ENCODE results near the gene ABCA1.

Gene ABCA1

DNA sequence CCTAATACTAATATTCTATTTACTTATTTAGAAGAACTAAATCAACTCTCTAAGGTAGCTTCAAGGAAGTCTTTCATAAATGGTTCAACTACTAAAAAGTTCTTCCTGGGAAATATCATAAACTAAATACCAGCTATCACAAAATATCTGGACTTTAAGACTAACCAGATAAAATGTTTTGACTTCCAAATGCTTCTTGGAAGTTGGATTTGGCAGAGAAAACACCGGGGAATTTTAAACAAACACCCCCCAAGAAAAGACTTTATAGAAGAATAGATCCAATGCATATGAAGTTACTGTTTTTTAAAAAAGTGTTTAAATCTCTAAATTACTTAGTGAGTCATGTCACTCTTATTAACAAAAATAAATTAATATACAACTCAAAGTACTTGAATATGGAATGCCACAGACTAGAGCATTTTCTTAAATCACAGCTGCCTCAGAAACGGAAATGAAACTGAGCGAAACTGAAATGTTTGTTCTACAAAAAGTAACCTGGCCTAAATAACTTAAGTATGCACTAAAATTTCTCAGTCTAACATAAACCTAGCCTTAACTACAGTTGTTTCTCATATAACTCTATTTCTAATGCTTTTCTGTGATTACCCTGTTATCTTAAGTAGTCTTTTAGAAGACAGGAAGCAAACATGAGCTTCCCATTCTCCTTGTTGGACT is 6.8 kb downstream of the ABCA1 start:
- 95 to 100% methylated on average over 2 of the region's 3 CpGs for WGBS, 2 experiments (ENCODE audit: insufficient coverage in 2 of 2)
- H3K36me3 ChIP-seq (ENCODE audit: control insufficient read depth, insufficient read depth, low read length), result no peaks in the 10 kb centered on the region
- no peak overlapping the region for H3K4me3 ChIP-seq (ENCODE audit: extremely low read depth, insufficient read depth, low read length, poor library complexity, severe bottlenecking)
- H3K4me1 ChIP-seq (ENCODE audit: control insufficient read depth, insufficient read depth, low read length, poor library complexity, severe bottlenecking), result no peaks in the 10 kb centered on the region
- no peaks in the 10 kb centered on the region for H3K9me3 ChIP-seq (ENCODE audit: control insufficient read depth, low read length)
- no peak overlapping the region for H3K27ac ChIP-seq (ENCODE audit: low read depth, low read length, severe bottlenecking)

DNA sequence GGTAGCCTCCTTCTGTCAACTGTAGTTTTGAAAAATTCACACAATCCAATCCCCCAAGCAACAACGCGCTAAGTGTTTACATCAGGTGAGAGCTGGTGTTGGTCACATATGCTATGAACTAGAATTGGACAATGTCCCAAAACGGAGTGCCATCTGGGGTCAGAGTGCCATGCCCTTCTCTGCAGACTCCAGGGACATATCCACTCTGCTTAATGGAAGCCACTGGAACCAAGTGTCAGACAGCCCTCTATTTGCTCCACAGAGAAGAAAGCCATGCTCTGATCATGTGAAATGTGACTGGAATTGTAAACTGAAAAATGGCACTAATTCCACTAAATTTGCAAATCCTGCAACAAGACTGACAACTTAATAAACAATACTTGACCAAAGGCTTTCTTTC is 12.2 kb downstream of the ABCA1 start:
- Histone ChIP-seq H3K9me3 (ENCODE audit: control insufficient read depth, low read length) (no peaks in the 10 kb centered on the region), H3K4me3 (ENCODE audit: extremely low read depth, insufficient read depth, low read length, poor library complexity, severe bottlenecking) (no peak overlapping the region), H3K36me3 (ENCODE audit: control insufficient read depth, insufficient read depth, low read length) (no peaks in the 10 kb centered on the region), H3K27ac (ENCODE audit: low read depth, low read length, severe bottlenecking) (no peak overlapping the region), H3K4me1 (ENCODE audit: control insufficient read depth, insufficient read depth, low read length, poor library complexity, severe bottlenecking) (peaks cover 6% of the 10 kb centered on the region)
- WGBS, 2 experiments (ENCODE audit: insufficient coverage in 2 of 2), result 86 to 100% methylated on average over 1 of the region's 3 CpGs

DNA sequence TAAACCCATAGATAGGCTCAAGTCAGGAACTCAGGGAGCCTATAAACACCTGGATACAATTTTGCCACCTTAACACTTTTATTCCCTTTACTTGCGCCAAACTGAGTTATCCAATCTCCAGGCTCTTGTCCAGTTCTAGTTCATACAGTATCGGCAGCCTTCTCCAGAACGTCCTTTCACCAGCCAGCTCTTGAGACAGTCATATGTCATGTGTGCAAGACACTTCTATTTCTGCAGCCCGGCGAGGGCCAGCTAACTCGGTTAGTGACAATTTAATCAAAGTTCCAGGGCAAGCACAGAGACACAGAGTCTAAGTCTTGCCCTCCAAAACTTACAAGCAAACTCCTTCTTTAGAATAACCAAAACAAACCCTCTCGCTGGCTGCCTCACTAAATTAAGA is 12.9 kb downstream of the ABCA1 start:
- Histone ChIP-seq H3K27ac (ENCODE audit: low read depth, low read length, severe bottlenecking) (no peak overlapping the region), H3K36me3 (ENCODE audit: control insufficient read depth, insufficient read depth, low read length) (no peaks in the 10 kb centered on the region), H3K9me3 (ENCODE audit: control insufficient read depth, low read length) (no peaks in the 10 kb centered on the region), H3K4me1 (ENCODE audit: control insufficient read depth, insufficient read depth, low read length, poor library complexity, severe bottlenecking) (peaks cover 11% of the 10 kb centered on the region), H3K4me3 (ENCODE audit: extremely low read depth, insufficient read depth, low read length, poor library complexity, severe bottlenecking) (no peak overlapping the region)
- WGBS, 2 experiments (ENCODE audit: insufficient coverage in 2 of 2), result 92 to 97% methylated on average over 6 of the region's 7 CpGs

DNA sequence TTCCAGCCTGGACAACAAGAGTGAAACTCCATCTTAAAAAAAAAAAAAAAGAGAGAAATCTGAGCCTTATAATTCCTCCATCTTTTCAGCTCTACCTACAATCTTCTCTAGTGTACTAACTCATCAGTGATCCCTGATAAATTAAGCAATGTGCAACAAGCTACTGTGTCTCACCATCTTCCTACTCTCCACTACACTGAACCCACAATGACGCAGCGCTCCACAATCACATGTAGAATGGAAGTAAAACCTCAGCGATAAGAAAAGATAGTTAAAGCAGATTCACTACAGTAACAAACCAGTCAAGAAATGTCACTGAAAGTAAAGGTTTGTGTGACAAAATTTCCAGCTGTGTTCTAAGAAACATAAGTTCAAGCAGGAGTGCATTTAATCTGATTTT is 13.5 kb downstream of the ABCA1 start:
- 100% methylated on average over 2 of the region's 3 CpGs; no CpG with 5 or more reads in 1 of the 2 experiments for WGBS, 2 experiments (ENCODE audit: insufficient coverage in 2 of 2)
- no peak overlapping the region for H3K4me3 ChIP-seq (ENCODE audit: extremely low read depth, insufficient read depth, low read length, poor library complexity, severe bottlenecking)

DNA sequence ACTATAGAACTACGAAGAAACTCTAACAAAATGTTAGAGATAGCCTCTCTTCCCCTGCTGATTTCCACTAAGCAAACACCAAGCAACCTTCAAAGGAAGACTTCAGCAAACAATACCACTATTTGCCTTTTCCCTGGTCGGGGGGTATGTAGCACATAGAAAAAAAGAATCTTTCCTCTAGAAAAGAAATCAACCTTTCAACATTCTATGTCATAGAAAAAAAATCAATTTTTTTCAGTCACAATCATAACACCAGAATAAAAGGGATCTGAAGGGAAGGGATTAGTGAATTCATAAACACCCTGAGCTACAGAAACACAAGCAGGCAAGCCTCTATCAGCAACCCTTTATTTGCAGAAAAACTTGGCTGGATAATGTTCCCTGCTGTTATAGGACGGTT is 15.3 kb downstream of the ABCA1 start:
- 65% methylated on average over 2 of the region's 3 CpGs; no CpG with 5 or more reads in 1 of the 2 experiments for WGBS, 2 experiments (ENCODE audit: insufficient coverage in 2 of 2)
- no peaks in the 10 kb centered on the region for H3K36me3 ChIP-seq (ENCODE audit: control insufficient read depth, insufficient read depth, low read length)
- H3K9me3 ChIP-seq (ENCODE audit: control insufficient read depth, low read length), result no peaks in the 10 kb centered on the region
- H3K27ac ChIP-seq (ENCODE audit: low read depth, low read length, severe bottlenecking), result no peak overlapping the region
- no peak overlapping the region for H3K4me3 ChIP-seq (ENCODE audit: extremely low read depth, insufficient read depth, low read length, poor library complexity, severe bottlenecking)
- peaks cover 17% of the 10 kb centered on the region for H3K4me1 ChIP-seq (ENCODE audit: control insufficient read depth, insufficient read depth, low read length, poor library complexity, severe bottlenecking)

More for the DNA sequence above, 13.5 kb downstream of the ABCA1 start:
- Histone ChIP-seq H3K27ac (ENCODE audit: low read depth, low read length, severe bottlenecking) (no peak overlapping the region), H3K36me3 (ENCODE audit: control insufficient read depth, insufficient read depth, low read length) (no peaks in the 10 kb centered on the region), H3K9me3 (ENCODE audit: control insufficient read depth, low read length) (no peaks in the 10 kb centered on the region), H3K4me1 (ENCODE audit: control insufficient read depth, insufficient read depth, low read length, poor library complexity, severe bottlenecking) (peaks cover 15% of the 10 kb centered on the region)

DNA sequence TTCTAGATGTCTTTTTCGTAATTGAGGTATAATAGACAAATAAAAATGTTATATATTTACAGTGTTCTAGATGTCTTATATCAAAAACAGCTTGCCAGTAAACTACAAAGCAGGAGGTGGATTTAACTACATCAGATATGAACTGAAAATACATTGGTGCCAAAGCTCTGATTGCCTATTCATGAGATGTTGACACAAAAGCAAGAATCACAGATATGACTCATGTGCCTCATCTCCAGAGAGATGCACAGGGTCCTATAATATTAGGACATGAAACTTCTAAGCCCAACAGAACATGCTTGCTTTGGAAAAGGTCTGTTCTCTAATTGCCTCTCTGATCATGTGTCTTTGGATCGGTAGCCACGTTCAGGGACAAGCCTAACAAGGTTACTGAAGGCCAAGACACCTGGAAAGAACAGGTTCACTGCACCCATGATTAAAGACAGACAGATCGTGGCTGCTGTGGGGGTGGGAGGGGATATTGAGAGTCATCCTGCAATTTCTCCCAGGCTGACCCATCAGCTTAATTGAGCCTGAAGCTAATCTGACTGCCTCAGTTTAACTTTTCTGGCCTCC is 16.8 kb downstream of the ABCA1 start:
- H3K4me1 ChIP-seq (ENCODE audit: control insufficient read depth, insufficient read depth, low read length, poor library complexity, severe bottlenecking), result peaks cover 28% of the 10 kb centered on the region

DNA sequence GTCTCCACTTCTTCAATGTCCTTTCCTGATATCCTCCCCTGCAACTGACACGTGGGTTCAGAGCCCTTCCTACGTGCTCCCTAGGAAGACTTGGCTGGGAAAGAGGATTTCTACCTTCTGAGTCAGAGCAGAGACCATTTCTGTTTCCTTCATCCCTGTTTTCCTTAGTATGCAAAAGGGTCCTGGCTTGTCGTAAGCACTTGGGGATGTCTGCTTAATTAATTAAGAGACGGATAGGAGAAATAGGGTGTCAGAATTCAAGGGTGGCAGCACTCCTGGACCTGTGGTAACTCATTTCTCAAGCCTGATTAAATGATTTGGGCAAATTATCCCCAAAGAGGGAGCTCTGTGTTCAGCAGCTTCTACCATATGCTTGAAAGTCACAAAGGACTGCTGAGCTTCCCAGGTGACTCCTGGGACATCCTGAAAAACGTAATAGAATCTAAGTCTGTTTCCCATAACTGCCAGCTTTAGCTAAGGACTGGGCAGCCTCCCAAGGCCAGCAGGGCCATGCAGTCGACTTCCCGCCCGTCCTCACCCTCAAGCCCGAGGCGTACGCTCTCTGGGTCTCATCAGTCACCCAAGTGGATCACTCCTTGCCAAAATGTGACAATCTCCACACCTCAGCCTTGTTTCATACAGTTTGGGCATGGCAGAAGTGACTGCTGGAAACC is 20.5 kb downstream of the ABCA1 start:
- Histone ChIP-seq H3K27ac (ENCODE audit: low read depth, low read length, severe bottlenecking) (no peak overlapping the region), H3K9me3 (ENCODE audit: control insufficient read depth, low read length) (no peaks in the 10 kb centered on the region), H3K4me3 (ENCODE audit: extremely low read depth, insufficient read depth, low read length, poor library complexity, severe bottlenecking) (no peak overlapping the region), H3K4me1 (ENCODE audit: control insufficient read depth, insufficient read depth, low read length, poor library complexity, severe bottlenecking) (peaks cover 48% of the 10 kb centered on the region), H3K36me3 (ENCODE audit: control insufficient read depth, insufficient read depth, low read length) (no peaks in the 10 kb centered on the region)
- WGBS, 2 experiments (ENCODE audit: insufficient coverage in 2 of 2), result 82 to 89% methylated on average over 10 of the region's 11 CpGs

More for the DNA sequence above, 16.8 kb downstream of the ABCA1 start:
- Histone ChIP-seq H3K27ac (ENCODE audit: low read depth, low read length, severe bottlenecking) (no peak overlapping the region), H3K36me3 (ENCODE audit: control insufficient read depth, insufficient read depth, low read length) (no peaks in the 10 kb centered on the region), H3K9me3 (ENCODE audit: control insufficient read depth, low read length) (no peaks in the 10 kb centered on the region), H3K4me3 (ENCODE audit: extremely low read depth, insufficient read depth, low read length, poor library complexity, severe bottlenecking) (no peak overlapping the region)
- WGBS, 2 experiments (ENCODE audit: insufficient coverage in 2 of 2), result 96 to 100% methylated on average over 3 of the region's 4 CpGs

DNA sequence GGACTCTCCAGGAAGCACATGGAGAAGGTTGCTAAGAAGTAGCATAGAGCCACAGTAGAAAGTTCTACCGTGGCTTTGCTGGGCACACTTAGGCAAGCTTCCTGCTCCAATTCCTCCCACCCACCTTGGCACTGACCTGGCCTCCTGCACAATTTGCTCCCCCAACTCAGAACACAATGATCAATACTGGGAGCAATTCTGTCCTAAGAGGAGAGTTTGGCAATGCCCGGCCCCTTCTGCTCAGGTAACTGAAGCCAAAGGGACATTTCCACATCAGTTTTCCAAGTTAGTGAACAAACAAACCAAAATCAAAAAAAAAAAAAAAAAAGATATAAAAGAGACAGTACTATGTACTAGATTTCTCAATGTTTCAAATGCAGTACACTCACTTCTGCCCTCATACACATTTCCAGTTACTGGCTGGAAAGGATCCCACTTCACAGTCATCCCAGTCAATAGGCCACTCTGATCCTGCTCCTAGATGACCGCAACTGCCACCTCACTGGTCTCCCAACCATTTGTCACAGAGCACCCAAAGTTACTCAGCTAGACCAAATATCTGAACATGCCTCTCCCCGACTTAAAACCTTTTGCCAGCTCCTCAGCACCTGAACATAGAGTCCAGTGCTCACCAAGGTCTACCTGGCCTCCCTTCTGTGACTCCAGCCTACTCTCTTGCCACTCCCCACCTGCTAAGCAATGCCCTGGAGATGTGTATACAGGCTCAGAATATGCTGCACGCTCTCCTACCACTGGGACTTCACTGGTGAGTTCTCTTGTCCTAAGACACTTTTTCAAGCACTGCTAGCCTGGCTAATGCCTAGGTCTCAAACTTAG is 21.3 kb downstream of the ABCA1 start:
- H3K4me3 ChIP-seq (ENCODE audit: extremely low read depth, insufficient read depth, low read length, poor library complexity, severe bottlenecking), result no peak overlapping the region
- 86 to 89% methylated on average over 3 to 4 of the region's 5 CpGs for WGBS, 2 experiments (ENCODE audit: insufficient coverage in 2 of 2)
- no peaks in the 10 kb centered on the region for H3K9me3 ChIP-seq (ENCODE audit: control insufficient read depth, low read length)
- H3K36me3 ChIP-seq (ENCODE audit: control insufficient read depth, insufficient read depth, low read length), result no peaks in the 10 kb centered on the region
- H3K27ac ChIP-seq (ENCODE audit: low read depth, low read length, severe bottlenecking), result no peak overlapping the region
- peaks cover 48% of the 10 kb centered on the region for H3K4me1 ChIP-seq (ENCODE audit: control insufficient read depth, insufficient read depth, low read length, poor library complexity, severe bottlenecking)

DNA sequence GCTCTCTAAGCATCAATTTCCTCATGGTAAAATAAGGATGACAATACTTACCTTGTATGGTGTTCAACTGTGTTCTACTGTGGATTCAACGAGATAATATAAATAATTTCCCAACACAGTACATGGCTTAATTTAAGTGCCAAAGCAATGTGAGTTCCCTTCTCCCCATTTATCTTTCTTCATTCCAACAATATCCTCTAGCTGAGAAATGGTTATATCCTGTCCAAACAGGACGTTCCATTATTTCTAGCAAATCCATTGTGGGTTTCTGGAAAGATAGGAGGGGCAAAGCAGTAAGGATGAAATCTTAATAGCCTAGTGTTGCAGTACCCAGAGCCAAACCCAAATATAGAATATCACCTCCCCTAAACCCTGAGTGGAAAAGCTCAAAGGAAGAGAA is 22.0 kb downstream of the ABCA1 start:
- H3K27ac ChIP-seq (ENCODE audit: low read depth, low read length, severe bottlenecking), result no peak overlapping the region
- H3K4me3 ChIP-seq (ENCODE audit: extremely low read depth, insufficient read depth, low read length, poor library complexity, severe bottlenecking), result no peak overlapping the region
- peaks cover 48% of the 10 kb centered on the region for H3K4me1 ChIP-seq (ENCODE audit: control insufficient read depth, insufficient read depth, low read length, poor library complexity, severe bottlenecking)
- WGBS, 2 experiments (ENCODE audit: insufficient coverage in 2 of 2), result 67% methylated on average over 1 of the region's 2 CpGs; no CpG with 5 or more reads in 1 of the 2 experiments
- H3K36me3 ChIP-seq (ENCODE audit: control insufficient read depth, insufficient read depth, low read length), result no peaks in the 10 kb centered on the region
- no peaks in the 10 kb centered on the region for H3K9me3 ChIP-seq (ENCODE audit: control insufficient read depth, low read length)

DNA sequence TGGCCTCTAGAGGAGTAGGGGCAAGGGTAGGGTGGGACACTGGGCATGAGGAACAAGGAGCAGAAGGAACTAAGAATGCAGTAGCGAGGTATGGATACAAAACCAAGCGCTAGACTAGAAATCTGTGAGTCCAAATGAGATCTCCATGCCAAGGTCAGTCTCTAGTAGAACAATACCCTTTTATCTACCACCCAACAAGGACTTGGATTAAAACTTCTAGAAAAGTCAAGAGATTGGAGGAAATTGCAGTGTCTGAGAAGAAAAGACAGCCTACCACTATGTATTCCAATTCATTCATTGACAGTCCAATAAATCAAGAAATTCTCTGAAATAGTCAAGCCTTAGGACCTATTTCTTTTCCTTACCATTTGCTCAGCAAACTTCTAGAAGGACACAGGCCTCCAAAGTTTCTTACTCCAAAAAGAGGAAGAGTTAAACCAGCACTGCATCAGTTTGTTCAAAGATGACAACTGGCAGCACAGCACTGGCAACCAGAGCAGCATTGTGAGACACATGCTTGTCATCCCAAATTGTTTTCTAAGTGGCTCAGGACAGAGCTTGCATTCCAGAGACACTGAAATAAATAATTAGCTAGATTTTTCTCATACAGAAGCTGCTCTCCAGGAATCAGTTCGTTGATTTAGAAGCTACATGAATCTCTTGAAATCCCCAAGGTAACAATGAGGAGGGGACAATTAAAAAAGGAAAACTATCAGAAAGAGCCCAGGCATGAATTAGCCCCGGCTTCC is 22.6 kb downstream of the ABCA1 start:
- H3K4me3 ChIP-seq (ENCODE audit: extremely low read depth, insufficient read depth, low read length, poor library complexity, severe bottlenecking), result no peak overlapping the region
- 92 to 100% methylated on average over 2 of the region's 4 CpGs for WGBS, 2 experiments (ENCODE audit: insufficient coverage in 2 of 2)
- no peak overlapping the region for H3K27ac ChIP-seq (ENCODE audit: low read depth, low read length, severe bottlenecking)
- H3K9me3 ChIP-seq (ENCODE audit: control insufficient read depth, low read length), result no peaks in the 10 kb centered on the region
- no peaks in the 10 kb centered on the region for H3K36me3 ChIP-seq (ENCODE audit: control insufficient read depth, insufficient read depth, low read length)
- peaks cover 48% of the 10 kb centered on the region for H3K4me1 ChIP-seq (ENCODE audit: control insufficient read depth, insufficient read depth, low read length, poor library complexity, severe bottlenecking)

All from mesodermal cell (in vitro differentiated cells).